Smooth muscle cell (in vitro differentiated cells): ENCODE data around the gene PRKACA. TPM values are rescaled to one million over a fixed set of nuclear protein-coding genes. Genes with fewer than 3 reads are reported as not detected.

ENCODE experiments used
- DNase-seq: peaks from one replicate; lab custom pipeline; 2025; ENCODE audit not compliant: unreplicated experiment; lab: John Stamatoyannopoulos, UW
- H2AFZ ChIP-seq: fragments of 200-600 bp; sonication (generic); 2 replicates; pipeline ENCODE4 v1.6.0; 2016; ENCODE audit warnings: antibody characterized with exemption, low read depth, mild to moderate bottlenecking
- H3F3A ChIP-seq: fragments of 200-600 bp; sonication (generic); 2 replicates; pipeline ENCODE4 v1.6.0; 2017; ENCODE audit warnings: antibody characterized with exemption, low read depth
- H3K27ac ChIP-seq: fragments of 200-600 bp; sonication (generic); 2 replicates; pipeline ENCODE4 v1.5.1; 2016; ENCODE audit warnings: low read depth, mild to moderate bottlenecking
- H3K27me3 ChIP-seq: fragments of 200-600 bp; sonication (generic); 2 replicates; pipeline ENCODE4 v1.6.1; 2016; ENCODE audit warnings: low read depth, mild to moderate bottlenecking
- H3K36me3 ChIP-seq: fragments of 200-600 bp; sonication (generic); 2 replicates; pipeline ENCODE4 v1.5.1; 2016; ENCODE audit warnings: low read depth
- H3K4me1 ChIP-seq: fragments of 200-600 bp; sonication (generic); 2 replicates; pipeline ENCODE4 v1.5.1; 2016; ENCODE audit warnings: low read depth
- H3K4me2 ChIP-seq: fragments of 200-600 bp; sonication (generic); 2 replicates; pipeline ENCODE4 v1.6.0; 2016; ENCODE audit warnings: mild to moderate bottlenecking
- H3K4me3 ChIP-seq: fragments of 200-600 bp; sonication (generic); 2 replicates; pipeline ENCODE4 v1.5.1; 2016; ENCODE audit warnings: mild to moderate bottlenecking
- H3K79me2 ChIP-seq: fragments of 200-600 bp; sonication (generic); 2 replicates; pipeline ENCODE4 v1.6.0; 2016; ENCODE audit warnings: low read depth, mild to moderate bottlenecking
- H3K9ac ChIP-seq: fragments of 200-600 bp; sonication (generic); 2 replicates; pipeline ENCODE4 v1.6.0; 2016; ENCODE audit warnings: low read depth
- H3K9me3 ChIP-seq: fragments of 200-600 bp; sonication (generic); replicated peaks from 2 replicates; pipeline ENCODE4 v1.5.1; 2016; ENCODE audit warnings: low read depth
- H4K20me1 ChIP-seq: fragments of 200-600 bp; sonication (generic); 2 replicates; pipeline ENCODE4 v1.6.0; 2016; ENCODE audit warnings: low read depth
- CTCF ChIP-seq: fragments of 200-600 bp; sonication (generic); IDR thresholded peaks from 2 replicates; pipeline ENCODE4 v1.5.1; 2017; ENCODE audit warnings: borderline replicate concordance, mild to moderate bottlenecking, antibody characterized with exemption; ENCODE audit not compliant: insufficient read depth, poor library complexity, severe bottlenecking
- WGBS: methylation state at CpG from one replicate; pipeline ENCODE4 v1.1.7; 2016; ENCODE audit warnings: low lambda C conversion rate; 5-methylcytosine and 5-hydroxymethylcytosine counted together
- polyA plus RNA-seq: library from polyadenylated mRNA; unstranded; fragments of >200 nt; fragmentation: Nextera tagmentation; extraction: Ambion mirVana; gene quantifications from 2 replicates; pipeline ENCODE4 v1.2.1, GENCODE V29; 2016
- total RNA-seq: library from RNA; depleted of rRNA; stranded (reverse); fragments of >200 nt; gene quantifications from 2 replicates; pipeline ENCODE4 v1.2.3, GENCODE V29; 2014

PRKACA gene
- total and polyA plus RNA-seq, 2 experiments from 2014 or later: 11.1 to 30.3 TPM

- Histone ChIP-seq H3F3A (no peaks in the 10 kb centered on the region), H3K79me2 (no peaks in the 10 kb centered on the region), H3K4me3 (no peak overlapping the region), H3K36me3 (no peaks in the 10 kb centered on the region), H3K4me2 (no peak overlapping the region), H2AFZ (no peak overlapping the region), H3K4me1 (peaks cover 7% of the 10 kb centered on the region), H3K9ac (no peak overlapping the region), H4K20me1 (peaks cover 27% of the 10 kb centered on the region), H3K9me3 (no peaks in the 10 kb centered on the region), H3K27me3 (no peaks in the 10 kb centered on the region), H3K27ac (no peak overlapping the region)
- DNase-seq: no peak
- no peak for TF ChIP-seq CTCF
- WGBS: 95% methylated on average over 31 of the region's 47 CpGs
Measured at GRCh38 chr19:14150770-14151661, 33.5 kb upstream of the PRKACA start.

GRCh38 chr19:14150041-14150769, 32.6 kb upstream of the PRKACA start:
- Histone ChIP-seq H3K27me3 (no peaks in the 10 kb centered on the region), H3K27ac (no peak overlapping the region), H3K79me2 (no peaks in the 10 kb centered on the region), H3K4me3 (no peak overlapping the region), H3K9me3 (no peaks in the 10 kb centered on the region), H4K20me1 (peaks cover 30% of the 10 kb centered on the region), H2AFZ (no peak overlapping the region), H3K9ac (no peak overlapping the region), H3K36me3 (no peaks in the 10 kb centered on the region), H3K4me2 (no peak overlapping the region), H3F3A (no peaks in the 10 kb centered on the region), H3K4me1 (peaks cover 7% of the 10 kb centered on the region)
- 90% methylated on average over 9 of the region's 10 CpGs for WGBS
- no peak for DNase-seq
- no peak for TF ChIP-seq CTCF

GRCh38 chr19:14149509-14149994, 32.0 kb upstream of the PRKACA start:
- no peak for DNase-seq
- TF ChIP-seq CTCF: no peak
- H3K27me3 ChIP-seq: no peaks in the 10 kb centered on the region
- no peak overlapping the region for H3K4me2 ChIP-seq
- H3K27ac ChIP-seq: no peak overlapping the region
- no peaks in the 10 kb centered on the region for H3K36me3 ChIP-seq
- H3K4me3 ChIP-seq: no peak overlapping the region
- no peak overlapping the region for H2AFZ ChIP-seq
- H3K79me2 ChIP-seq: no peaks in the 10 kb centered on the region
- peaks cover 7% of the 10 kb centered on the region for H3K4me1 ChIP-seq
- no peaks in the 10 kb centered on the region for H3K9me3 ChIP-seq
- H4K20me1 ChIP-seq: peaks cover 31% of the 10 kb centered on the region
- H3F3A ChIP-seq: no peaks in the 10 kb centered on the region
- WGBS: 92% methylated on average over 20 of the region's 21 CpGs
- no peak overlapping the region for H3K9ac ChIP-seq
